Stimulated activated effector memory CD8-positive, alpha-beta T cell treated with anti-CD3 and anti-CD28 coated beads, Interleukin-12 subunit alpha, Interleukin-12 subunit beta, amount 100 ng/mL, for 72 hours (primary cell): ENCODE measurements around the gene TRIO.

Experiments
- ATAC-seq: fragments of 150-1000 bp; cut with Tn5 transposase; 2 replicates; pipeline ENCODE4 v1.10.0; 2021
- DNase-seq, 2 donors: peaks; one replicate each; pipeline ENCODE4 v3.0.0; 2021 to 2022; ENCODE audit warnings: low spot score in 2 of 2
- H3K27ac Mint-ChIP-seq: one replicate; pipeline ENCODE4 v1.8.0; 2022; ENCODE audit warnings: mild to moderate bottlenecking, mixed read lengths
- H3K36me3 Mint-ChIP-seq: one replicate; pipeline ENCODE4 v1.8.0; 2022; ENCODE audit warnings: mild to moderate bottlenecking, mixed read lengths
- H3K4me1 Mint-ChIP-seq: one replicate; pipeline ENCODE4 v1.8.0; 2022; ENCODE audit warnings: mixed read lengths
- H3K4me3 Mint-ChIP-seq: one replicate; pipeline ENCODE4 v1.8.0; 2022; ENCODE audit warnings: mild to moderate bottlenecking, mixed read lengths
- H3K9me3 Mint-ChIP-seq: one replicate; pipeline ENCODE4 v1.8.0; 2022; ENCODE audit warnings: mixed read lengths

The TRIO gene

DNA sequence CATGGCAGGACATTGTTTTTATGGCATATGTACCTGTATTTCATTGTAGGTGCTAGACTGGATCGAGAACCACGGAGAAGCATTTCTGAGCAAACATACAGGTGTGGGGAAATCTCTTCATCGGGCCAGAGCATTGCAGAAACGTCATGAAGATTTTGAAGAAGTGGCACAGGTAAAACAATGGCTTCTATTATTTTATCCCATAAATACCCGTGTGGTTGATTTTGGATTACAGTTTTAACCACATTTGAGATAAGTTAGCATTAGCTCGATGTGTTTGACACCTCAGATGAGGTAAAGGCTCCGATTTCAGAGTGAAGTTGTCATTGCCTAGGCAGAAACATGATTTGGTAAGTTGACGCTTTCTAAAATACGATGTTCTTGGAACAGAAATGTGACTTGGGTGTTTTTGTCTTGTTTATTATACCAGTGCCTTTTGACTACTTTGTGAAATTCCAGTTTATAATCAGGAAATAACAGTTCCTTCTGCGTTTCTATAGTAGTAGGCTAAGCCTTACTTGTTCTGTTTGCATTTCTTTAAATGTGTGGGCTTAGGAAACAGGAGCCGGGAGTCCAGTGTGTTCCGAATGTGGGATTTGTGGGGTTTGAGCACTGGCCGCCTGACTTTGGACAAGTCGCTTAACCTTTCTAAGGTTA, 187.7 kb downstream of the TRIO start:
- H3K36me3 Mint-ChIP-seq, result no peaks in the 10 kb centered on the region
- H3K27ac Mint-ChIP-seq, result no peak overlapping the region
- no peak for ATAC-seq
- DNase-seq, result no peak
- no peaks in the 10 kb centered on the region for H3K9me3 Mint-ChIP-seq
- no peak overlapping the region for H3K4me3 Mint-ChIP-seq
- peaks cover 5% of the 10 kb centered on the region for H3K4me1 Mint-ChIP-seq

DNA sequence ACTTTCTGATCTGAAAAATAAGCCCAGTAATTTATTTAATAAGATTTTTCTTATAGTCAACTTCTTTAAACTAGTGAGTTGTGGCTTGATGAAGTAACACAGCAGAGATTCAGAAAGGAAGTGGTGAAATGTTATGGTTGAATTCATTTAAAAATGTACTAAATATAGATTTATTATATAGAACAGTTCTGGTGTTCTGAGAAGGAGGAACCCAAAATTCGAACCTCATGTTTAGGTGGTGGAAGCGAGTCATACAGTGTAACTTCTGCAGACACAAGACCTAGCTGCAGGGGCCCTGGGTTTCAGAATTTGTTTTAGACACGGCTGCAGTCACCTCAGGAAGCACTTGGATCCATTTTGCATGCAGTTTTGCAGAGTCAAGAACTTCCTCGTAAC, 188.2 kb downstream of the TRIO start:
- no peak overlapping the region for H3K4me3 Mint-ChIP-seq
- H3K36me3 Mint-ChIP-seq, result no peaks in the 10 kb centered on the region
- H3K27ac Mint-ChIP-seq, result no peak overlapping the region
- H3K9me3 Mint-ChIP-seq, result no peaks in the 10 kb centered on the region
- DNase-seq (no peak), ATAC-seq (peak; percentile 79)
- peaks cover 5% of the 10 kb centered on the region for H3K4me1 Mint-ChIP-seq

DNA sequence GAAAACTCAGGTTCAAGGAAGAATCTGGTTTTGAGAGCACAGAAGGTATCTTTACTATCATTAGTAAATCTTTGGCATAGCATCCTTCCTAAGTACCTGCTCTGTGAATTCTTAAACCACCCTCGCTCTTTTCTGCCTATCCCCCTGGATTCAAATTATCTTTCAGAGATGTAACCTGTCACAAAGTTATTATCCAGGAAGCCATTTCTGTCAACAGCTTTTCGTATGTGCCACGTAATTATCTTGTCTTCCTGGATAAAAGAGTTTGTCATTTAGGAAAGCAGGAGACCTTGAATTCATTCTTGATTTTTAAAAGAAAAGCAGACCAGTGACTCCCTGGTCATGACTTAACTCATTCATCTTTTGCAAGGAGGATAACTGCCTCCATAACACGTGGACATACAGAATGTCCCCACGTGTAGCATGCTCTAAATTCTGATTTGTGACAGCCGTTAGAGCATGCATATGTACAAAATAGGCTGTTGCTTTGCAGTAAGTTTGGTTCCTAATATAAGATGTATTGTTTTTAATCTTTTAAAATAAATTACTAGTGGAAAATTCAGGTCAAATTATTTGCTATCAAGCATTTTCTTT, 189.0 kb downstream of the TRIO start:
- H3K27ac Mint-ChIP-seq, result no peak overlapping the region
- H3K9me3 Mint-ChIP-seq, result no peaks in the 10 kb centered on the region
- H3K36me3 Mint-ChIP-seq, result no peaks in the 10 kb centered on the region
- peaks cover 5% of the 10 kb centered on the region for H3K4me1 Mint-ChIP-seq
- H3K4me3 Mint-ChIP-seq, result no peak overlapping the region
- ATAC-seq, result no peak
- no peak for DNase-seq

DNA sequence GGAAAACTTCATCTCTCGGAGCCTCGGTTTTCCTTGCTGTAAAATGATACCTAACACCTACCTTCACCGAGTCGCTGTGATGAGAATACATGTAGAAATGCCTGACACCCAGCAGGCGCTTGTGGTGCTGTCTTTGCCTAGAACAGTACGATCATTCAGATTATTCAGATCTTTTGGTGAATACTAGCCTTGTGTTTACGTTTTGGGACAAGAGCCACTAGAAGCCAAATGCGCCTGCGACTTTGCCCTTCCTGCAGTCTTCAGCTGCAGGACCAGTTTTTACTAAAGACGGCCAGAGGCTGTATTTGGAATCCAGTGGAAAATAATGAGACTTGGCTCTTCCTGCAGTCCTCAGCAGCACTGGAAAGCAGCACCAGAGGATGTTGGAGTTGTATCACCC, 189.6 kb downstream of the TRIO start:
- ATAC-seq (no peak), DNase-seq (no peak)
- Mint-ChIP-seq H3K9me3 (no peaks in the 10 kb centered on the region), H3K4me3 (no peak overlapping the region), H3K27ac (no peak overlapping the region), H3K4me1 (peaks cover 5% of the 10 kb centered on the region), H3K36me3 (no peaks in the 10 kb centered on the region)

DNA sequence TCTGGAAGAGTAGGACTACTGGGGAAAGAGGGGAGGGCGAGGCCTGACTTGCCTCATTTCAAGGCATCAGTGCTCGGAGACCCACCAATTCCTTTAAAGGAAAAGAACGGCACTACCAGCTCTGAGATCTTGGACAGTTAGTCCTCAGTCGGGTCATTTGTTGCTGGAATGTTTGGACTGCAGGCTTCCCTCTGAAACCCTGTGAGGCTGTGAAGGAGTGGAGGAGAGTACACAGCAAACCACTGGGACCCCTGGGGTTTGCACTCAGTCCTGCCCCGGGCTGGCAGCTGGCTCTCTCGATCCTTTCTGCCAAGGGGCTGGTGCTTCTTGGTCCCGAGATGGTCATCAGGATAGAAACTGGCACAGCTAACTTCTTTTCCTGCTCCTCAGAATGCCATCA, 194.5 kb downstream of the TRIO start:
- ATAC-seq (no peak), DNase-seq (no peak)
- Mint-ChIP-seq H3K36me3 (no peaks in the 10 kb centered on the region), H3K4me1 (no peaks in the 10 kb centered on the region), H3K9me3 (no peaks in the 10 kb centered on the region), H3K4me3 (no peak overlapping the region), H3K27ac (no peak overlapping the region)

DNA sequence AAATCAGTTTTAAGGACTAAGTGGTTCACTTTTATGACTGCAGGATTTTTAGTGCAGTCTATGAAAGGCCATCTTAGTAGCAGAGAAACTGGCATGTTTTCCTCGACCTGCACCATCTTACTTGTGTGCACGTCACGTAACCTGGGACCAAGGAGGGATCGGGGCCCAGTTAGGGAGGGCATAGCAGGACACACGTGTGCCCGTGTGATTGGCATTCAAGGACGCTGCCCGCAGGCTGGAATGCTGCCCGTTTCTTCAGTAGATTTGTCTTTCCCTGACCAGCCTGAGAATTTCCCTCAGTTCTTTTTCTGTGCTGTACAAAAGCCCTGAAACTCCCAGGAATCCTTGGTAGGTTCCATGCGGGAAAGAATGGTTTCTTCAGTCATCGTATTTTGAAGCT, 196.3 kb downstream of the TRIO start:
- H3K27ac Mint-ChIP-seq, result no peak overlapping the region
- DNase-seq (no peak), ATAC-seq (no peak)
- no peaks in the 10 kb centered on the region for H3K4me1 Mint-ChIP-seq
- no peaks in the 10 kb centered on the region for H3K36me3 Mint-ChIP-seq
- H3K4me3 Mint-ChIP-seq, result no peak overlapping the region
- H3K9me3 Mint-ChIP-seq, result no peaks in the 10 kb centered on the region

DNA sequence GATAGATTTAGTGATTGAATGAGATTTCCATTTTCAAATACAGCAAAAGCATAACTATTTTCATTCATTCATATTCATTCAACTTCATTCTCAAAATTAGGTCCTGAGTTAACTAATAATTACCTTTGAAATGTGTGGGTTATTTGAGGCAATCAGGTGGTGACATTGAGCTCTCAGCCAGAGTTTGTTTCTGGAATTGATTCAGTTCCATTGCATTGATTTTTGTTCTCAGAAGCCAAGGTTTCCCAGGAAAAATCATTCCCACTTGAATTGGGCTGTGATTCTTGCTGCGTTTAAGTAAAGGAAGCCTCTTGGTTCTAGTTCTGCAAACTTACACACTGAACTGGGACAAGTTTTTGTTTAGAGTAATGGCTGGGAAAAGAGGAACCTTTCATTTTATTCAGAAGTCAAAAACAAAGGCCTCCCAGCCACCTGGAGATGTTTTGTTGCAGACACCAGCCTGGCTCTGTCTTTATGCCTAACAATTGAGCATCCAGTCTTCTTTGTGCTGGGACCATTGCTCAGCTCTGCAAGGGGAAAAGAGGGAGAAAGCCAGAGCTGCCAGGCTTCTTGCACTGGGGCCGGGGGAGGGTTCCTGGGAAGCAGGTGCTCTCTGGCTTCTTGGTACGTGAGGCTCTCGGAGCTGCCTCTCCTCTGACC, 198.6 kb downstream of the TRIO start:
- H3K9me3 Mint-ChIP-seq, result no peaks in the 10 kb centered on the region
- no peaks in the 10 kb centered on the region for H3K36me3 Mint-ChIP-seq
- DNase-seq (no peak), ATAC-seq (no peak)
- no peak overlapping the region for H3K4me3 Mint-ChIP-seq
- H3K27ac Mint-ChIP-seq, result no peak overlapping the region
- H3K4me1 Mint-ChIP-seq, result no peaks in the 10 kb centered on the region

DNA sequence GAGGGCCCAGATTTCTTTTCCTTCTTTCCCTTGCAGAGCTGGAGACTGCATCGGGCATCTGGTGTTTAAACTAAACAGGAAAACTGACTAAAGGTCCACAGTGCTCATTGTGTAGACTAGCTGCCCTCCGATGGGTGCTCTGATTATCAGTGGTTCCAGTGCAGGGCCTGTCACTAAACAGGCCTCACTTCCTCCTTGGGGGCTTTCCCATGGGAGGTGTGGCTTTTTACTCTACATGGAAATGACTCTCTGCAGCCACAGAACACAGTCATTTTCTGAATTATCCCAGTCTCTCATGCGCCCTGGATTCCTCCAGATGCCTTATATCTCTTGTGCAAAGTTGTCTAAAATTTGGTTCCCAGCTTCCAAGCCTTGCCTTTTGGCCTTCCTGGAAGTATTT, 199.2 kb downstream of the TRIO start:
- ATAC-seq (peak; percentile 44), DNase-seq (no peak)
- Mint-ChIP-seq H3K36me3 (no peaks in the 10 kb centered on the region), H3K4me1 (no peaks in the 10 kb centered on the region), H3K27ac (no peak overlapping the region), H3K4me3 (no peak overlapping the region), H3K9me3 (no peaks in the 10 kb centered on the region)

DNA sequence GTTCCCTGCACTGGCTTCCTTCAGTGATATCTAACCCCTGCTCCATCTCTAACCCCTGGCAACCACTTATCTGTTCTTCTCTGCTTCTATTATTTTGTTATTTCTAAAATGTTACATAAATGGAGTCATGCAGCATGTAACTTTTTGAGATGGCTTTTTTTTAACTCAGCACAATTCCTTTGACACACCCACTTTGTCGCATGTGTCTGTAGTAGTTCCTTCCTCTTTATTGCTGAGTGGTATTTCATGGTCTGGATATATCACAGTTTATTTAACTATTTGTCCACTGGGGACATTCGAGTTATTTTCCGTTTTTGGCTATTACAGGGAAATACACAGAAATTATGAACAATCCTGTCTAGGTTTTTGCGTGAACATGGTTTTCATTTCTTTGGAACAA, 200.2 kb downstream of the TRIO start:
- Mint-ChIP-seq H3K36me3 (no peaks in the 10 kb centered on the region), H3K27ac (no peak overlapping the region), H3K4me1 (no peaks in the 10 kb centered on the region), H3K4me3 (no peak overlapping the region), H3K9me3 (no peaks in the 10 kb centered on the region)
- DNase-seq (no peak), ATAC-seq (no peak)

DNA sequence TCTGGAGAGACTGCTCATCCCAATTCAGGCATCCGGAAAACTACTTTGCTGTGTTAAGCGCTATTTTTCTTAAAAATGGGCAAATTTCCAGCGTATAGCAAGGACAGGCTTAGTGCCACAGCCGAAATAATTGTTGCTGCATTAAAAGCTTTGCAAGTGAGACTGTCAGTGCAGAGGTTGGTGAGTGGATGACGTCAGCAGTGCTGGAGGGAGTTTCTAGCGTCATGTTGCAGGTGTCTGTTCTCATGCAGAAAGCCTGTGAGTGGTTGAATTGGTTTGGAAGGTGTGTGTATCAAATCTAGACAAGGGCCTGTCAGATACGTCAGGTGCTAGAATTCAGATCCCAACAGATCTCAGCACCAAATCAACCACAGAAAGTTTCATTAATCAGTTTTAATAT, 204.4 kb downstream of the TRIO start:
- Mint-ChIP-seq H3K36me3 (no peaks in the 10 kb centered on the region), H3K9me3 (peaks cover 4% of the 10 kb centered on the region), H3K4me3 (no peak overlapping the region), H3K27ac (no peak overlapping the region), H3K4me1 (no peaks in the 10 kb centered on the region)
- DNase-seq (no peak), ATAC-seq (no peak)

DNA sequence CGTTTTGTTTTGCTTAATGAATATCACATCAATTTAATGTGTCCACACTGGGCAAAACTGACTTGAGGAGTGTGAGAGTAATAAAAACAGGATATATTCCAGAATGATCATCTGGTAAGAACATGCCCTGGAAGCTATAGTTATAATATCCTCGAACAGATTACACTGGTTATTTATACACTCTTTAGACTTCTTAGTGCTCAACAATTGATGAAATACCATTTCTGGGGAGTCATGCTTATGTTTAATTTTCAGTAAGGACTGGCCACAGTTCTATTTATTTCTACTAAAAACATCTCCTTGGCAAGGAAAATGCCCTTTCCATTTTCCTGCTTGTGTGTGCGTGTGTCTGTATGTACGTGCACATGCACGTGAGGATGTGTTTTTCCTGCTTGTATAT, 205.0 kb downstream of the TRIO start:
- Mint-ChIP-seq H3K4me3 (no peak overlapping the region), H3K36me3 (no peaks in the 10 kb centered on the region), H3K27ac (no peak overlapping the region), H3K9me3 (peaks cover 4% of the 10 kb centered on the region), H3K4me1 (no peaks in the 10 kb centered on the region)
- DNase-seq (no peak), ATAC-seq (no peak)

DNA sequence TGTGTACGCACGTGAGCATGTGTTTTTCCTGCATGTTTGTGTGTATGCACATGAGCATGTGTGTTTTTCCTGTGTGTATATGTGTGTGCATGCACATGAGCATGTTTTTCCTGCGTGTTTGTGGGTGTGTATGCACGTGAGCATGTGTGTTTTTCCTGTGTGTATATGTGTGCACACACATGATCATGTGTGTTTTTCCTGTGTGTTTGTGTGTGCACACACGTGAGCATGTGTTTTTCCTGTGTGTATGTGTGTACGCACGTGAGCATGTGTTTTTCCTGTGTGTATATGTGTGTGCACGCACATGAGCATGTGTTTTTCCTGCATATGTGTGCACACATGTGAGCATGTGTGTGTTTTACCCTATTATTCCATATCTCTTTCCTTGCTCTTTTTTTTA, 205.9 kb downstream of the TRIO start:
- ATAC-seq (no peak), DNase-seq (no peak)
- H3K4me1 Mint-ChIP-seq, result no peaks in the 10 kb centered on the region
- no peaks in the 10 kb centered on the region for H3K36me3 Mint-ChIP-seq
- no peak overlapping the region for H3K4me3 Mint-ChIP-seq
- no peak overlapping the region for H3K27ac Mint-ChIP-seq
- H3K9me3 Mint-ChIP-seq, result peaks cover 4% of the 10 kb centered on the region

DNA sequence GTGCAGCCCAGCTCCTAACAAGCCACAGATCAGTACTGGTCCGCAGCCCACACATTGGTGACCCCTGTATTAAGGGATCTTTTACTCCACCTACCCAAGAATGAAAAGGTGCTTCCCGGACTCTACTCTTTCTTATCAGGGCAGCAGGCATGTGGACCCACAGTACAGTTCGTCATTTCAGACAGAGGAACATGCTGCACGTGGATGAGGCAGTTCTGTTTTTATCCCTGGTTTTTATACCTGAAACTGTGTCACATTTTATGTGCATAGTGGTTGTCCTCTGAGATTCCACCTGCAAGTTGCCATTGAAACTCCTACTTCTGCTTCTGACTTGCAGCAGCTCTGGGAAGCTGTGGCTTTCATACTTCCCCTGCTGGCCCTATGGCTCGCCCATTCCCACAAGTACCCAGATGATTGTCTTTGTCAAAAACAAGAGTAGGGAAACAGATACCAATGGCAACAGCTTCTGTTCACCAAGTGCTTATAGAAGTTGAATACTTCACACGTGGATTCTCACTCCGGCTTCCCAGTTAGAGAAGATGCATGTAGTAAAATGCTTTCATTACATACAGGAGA, 208.0 kb downstream of the TRIO start:
- peaks cover under 1% of the 10 kb centered on the region for H3K4me1 Mint-ChIP-seq

DNA sequence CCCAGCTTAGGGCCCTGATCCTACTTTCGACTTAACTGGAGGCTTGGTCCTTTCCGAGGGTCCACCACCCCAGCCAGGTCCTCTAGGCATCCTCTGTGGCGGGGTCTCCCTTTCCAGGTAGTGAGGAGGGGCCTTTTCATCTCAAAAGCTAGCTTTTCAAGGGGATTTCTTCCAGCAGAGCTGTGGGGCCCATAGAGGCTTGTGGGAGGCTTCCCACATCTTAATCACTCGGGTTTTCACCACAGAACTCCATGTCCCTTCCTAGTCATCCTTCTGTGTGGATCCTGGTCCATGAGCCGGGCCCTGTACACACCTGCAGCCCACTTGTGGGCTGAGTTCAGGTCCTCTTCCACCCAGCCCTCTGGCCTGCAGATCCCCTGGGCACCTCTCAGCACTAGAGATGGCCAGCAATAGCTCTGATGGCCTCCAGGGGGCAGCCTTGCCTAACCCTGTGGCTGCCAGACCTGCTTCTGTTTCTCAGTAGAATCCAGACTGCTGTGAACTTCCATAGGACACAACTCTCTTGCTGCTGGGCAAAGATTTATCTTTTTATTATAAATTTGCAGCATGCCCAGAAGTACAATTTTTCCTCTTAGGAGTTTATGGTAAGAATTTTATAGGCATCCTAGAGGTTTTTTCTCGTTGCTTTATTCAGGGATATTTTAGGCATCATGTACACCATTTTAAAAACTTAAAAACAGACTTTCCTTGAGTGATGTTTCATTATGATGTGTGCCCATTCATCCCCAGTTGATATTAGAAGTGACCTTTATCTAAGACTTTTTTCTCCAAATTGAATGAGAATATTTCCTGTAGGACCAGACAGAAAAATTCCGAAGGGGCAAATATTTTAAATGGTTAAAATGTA, 208.9 kb downstream of the TRIO start:
- Mint-ChIP-seq H3K9me3 (peaks cover 4% of the 10 kb centered on the region), H3K4me1 (peaks cover 6% of the 10 kb centered on the region), H3K4me3 (no peak overlapping the region), H3K36me3 (no peaks in the 10 kb centered on the region), H3K27ac (no peak overlapping the region)
- peak; percentile 45 to 76 for DNase-seq
- peak; percentile 82 for ATAC-seq

More for the DNA sequence above, 208.0 kb downstream of the TRIO start:
- peaks cover 4% of the 10 kb centered on the region for H3K9me3 Mint-ChIP-seq
- no peak overlapping the region for H3K4me3 Mint-ChIP-seq
- no peak for DNase-seq
- no peak overlapping the region for H3K27ac Mint-ChIP-seq
- ATAC-seq, result no peak
- H3K36me3 Mint-ChIP-seq, result no peaks in the 10 kb centered on the region

DNA sequence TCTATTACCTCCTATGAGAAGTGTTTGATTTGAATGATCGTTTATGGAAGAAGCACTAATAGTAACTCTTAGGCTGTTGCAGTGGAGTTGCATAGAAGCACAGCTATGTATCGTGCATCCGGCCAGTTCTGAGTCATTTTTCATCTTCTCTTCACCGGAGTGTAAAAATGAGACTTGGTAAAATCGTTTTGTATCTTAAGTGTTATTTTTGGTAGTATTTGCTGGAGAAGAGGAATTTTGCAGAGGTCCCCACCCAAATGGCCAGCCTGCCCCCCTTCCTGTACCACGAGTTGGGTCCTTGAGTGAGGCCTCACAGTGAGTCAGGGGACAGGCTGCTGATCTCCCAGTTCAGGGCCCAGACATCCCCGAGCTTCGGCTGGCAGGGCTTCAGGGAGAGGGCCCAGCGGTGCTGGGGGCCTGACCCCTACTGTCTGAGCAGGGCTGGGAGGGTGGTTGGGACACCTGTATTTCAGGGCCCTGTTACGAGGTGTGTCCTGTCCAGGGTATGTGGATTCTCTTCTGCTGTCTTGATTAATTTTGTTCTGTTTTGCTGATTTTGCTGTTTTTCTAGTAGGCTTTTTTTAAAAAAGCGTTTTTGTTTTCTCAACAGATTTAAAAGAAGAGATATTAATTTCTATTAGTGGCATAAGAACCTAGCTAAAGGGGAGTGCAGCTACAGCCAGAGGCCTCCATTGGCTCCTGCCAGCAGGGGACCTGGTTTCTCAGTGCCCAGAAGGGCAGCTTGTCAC, 210.8 kb downstream of the TRIO start:
- no peaks in the 10 kb centered on the region for H3K36me3 Mint-ChIP-seq
- H3K4me3 Mint-ChIP-seq, result no peak overlapping the region
- peaks cover 6% of the 10 kb centered on the region for H3K4me1 Mint-ChIP-seq
- no peak overlapping the region for H3K27ac Mint-ChIP-seq
- H3K9me3 Mint-ChIP-seq, result peaks cover 4% of the 10 kb centered on the region
- ATAC-seq (peak; percentile 70), DNase-seq (no peak)
